ENCODE results near the gene BRSK2.

DNA sequence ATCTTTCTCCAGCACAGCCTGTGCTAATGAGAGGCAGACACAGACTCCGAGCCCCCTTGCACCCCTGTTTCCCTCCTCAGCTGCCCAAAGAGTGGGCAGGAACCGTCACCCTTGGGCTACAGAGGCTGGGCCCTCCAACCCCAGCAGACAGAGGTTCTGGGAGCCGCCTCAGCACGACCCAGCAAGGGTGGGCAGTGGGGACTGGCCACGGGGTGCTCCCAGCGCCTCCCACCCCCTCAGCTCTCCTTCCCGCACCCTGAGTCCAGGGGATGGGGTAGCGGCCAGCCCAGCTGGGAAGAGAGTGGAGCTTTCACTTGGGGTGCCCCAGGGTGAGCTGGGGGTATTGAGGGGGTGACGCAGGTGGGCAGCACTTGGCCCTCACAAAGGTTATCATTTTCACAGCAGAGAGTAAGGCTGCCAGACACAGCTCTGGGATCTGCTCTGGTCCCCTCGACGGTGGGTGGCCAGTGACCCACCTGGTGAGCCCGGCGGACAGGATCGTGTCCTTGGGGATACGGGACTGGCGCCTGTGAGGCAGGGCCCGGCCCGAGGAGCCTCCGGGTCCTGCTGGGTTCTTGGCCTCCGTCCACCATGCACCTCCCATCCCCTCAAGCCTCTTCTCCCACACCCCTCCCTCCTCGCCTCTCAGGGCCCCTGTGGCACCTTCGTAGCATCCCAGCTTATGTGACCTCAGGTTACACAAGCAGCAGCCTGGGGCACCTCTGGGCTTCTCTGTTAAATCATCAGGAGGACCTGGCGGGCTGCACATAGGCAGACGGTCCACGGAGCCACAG lies 14.4 kb upstream of the BRSK2 start:
- TF ChIP-seq SUZ12 (IDR thresholded peaks at IDR 0.05; ENCODE audit: extremely low read depth, insufficient read depth, insufficient read length), result no peak
- TF ChIP-seq YY1 (IDR thresholded peaks at IDR 0.05; ENCODE audit: insufficient read depth, insufficient read length), result no peak
- no peak for TF ChIP-seq ZNF274 (IDR thresholded peaks at IDR 0.05; ENCODE audit: low read depth, low read length)
